Upper lobe of left lung (tissue), 6 donors: ENCODE data around the gene LYSMD1. TPM values are rescaled to one million over a fixed set of nuclear protein-coding genes. Genes with fewer than 3 reads are reported as not detected.

ENCODE experiments used
- ATAC-seq, 2 donors: fragments of 200-7000 bp; cut with Tn5 transposase; one replicate each; pipeline ENCODE4 v1.9.1; 2022; ENCODE audit warnings: mild to moderate bottlenecking in 2 of 2, moderate library complexity in 2 of 2; ENCODE audit not compliant: low FRiP score in 2 of 2
- DNase-seq, 2 donors: peaks; one replicate each; pipeline ENCODE4 v3.0.0-alpha.2; 2019 to 2020
- H3K27ac ChIP-seq, 4 donors: fragments of 200-600 bp; sonication (generic); one replicate each; pipeline ENCODE4 v1.5.1; 2016 to 2019
- H3K27me3 ChIP-seq, 4 donors: fragments of 200-600 bp; sonication (generic); one replicate each; pipeline ENCODE4 v1.5.1; 2017 to 2019
- H3K36me3 ChIP-seq, 4 donors: fragments of 200-600 bp; sonication (generic); one replicate each; pipeline ENCODE4 v1.5.1; 2016 to 2019
- H3K4me1 ChIP-seq, 4 donors: fragments of 200-600 bp; sonication (generic); one replicate each; pipeline ENCODE4 v1.5.1; 2018 to 2019
- H3K4me3 ChIP-seq, 4 donors: fragments of 200-600 bp; sonication (generic); one replicate each; pipeline ENCODE4 v1.5.1; 2017 to 2019; ENCODE audit warnings: mild to moderate bottlenecking in 2 of 4, moderate library complexity in 1 of 4
- H3K9me3 ChIP-seq, 4 donors: fragments of 200-600 bp; sonication (generic); one replicate each; pipeline ENCODE4 v1.5.1; 2018 to 2019
- EP300 ChIP-seq, 4 donors: sonication (generic); formaldehyde crosslinking; IDR thresholded peaks; one replicate each; pipeline ENCODE4 v1.5.1; 2017; ENCODE audit warnings: antibody characterized with exemption in 4 of 4, control low read depth in 2 of 4
- POLR2A ChIP-seq, 4 donors: fragments of 450-650 bp; IDR thresholded peaks; one replicate each; pipeline ENCODE4 v1.5.1; 2016 to 2017; ENCODE audit warnings: antibody characterized with exemption in 4 of 4, mild to moderate bottlenecking in 2 of 4
- POLR2AphosphoS5 ChIP-seq, 2 donors: sonication (generic); formaldehyde crosslinking; IDR thresholded peaks; one replicate each; pipeline ENCODE4 v1.5.1; 2017; ENCODE audit warnings: antibody characterized with exemption in 2 of 2
- WGBS, 2 donors: methylation state at CpG; one replicate each; pipeline ENCODE4 v1.1.5; 2017 to 2018; 5-methylcytosine and 5-hydroxymethylcytosine counted together
- total RNA-seq, 6 donors: library from RNA; depleted of rRNA in 4 of 6; stranded (reverse); fragments of >200 nt in 4 of 6; gene quantifications; one replicate each; pipeline versions ENCODE4 v1.1.0 to v1.2.1, GENCODE V29; 2016 to 2021
- TF ChIP-seq, protein P1 (sequence below), 6 experiments: fragments of 450-650 bp in 4 of 6; fragments of 200-600 bp in 2 of 6; sonication (generic) in 2 of 6; IDR thresholded peaks; one replicate each; pipeline ENCODE4 v1.5.1; 2016 to 2019; ENCODE audit warnings: antibody characterized with exemption in 6 of 6
- donor health status: DM: no; HTN: no; CAD: no; lungs with moderate emphysema.
- donor health status: DM: no; HTN: yes; CAD: no; lungs with severe emphysema.

LYSMD1 gene
- total RNA-seq, 6 donors from 2014 or later = 2.2 to 16.8 (median 6.2) TPM

GRCh38 chr1:151146412-151147131 lies 19.1 kb downstream of the LYSMD1 start, which contains the start of gene SEMA6C:
Gene SEMA6C (minus strand): TSS chr1:151146631. CDS start chr1:151142621, 4,010 bp downstream.
- Histone ChIP-seq H3K27ac (peak within 1 kb of the TSS; percentile 53 to 80 (median 73)), H3K9me3 (no peaks in the 10 kb centered on the region), H3K36me3 (no peaks in the 10 kb centered on the region), H3K4me1 (peaks cover 21 to 28% (median 25%) of the 10 kb centered on the region in 4 donors), H3K27me3 (no peaks in the 10 kb centered on the region), H3K4me3 (peak within 1 kb of the TSS; percentile 29 to 76 (median 56))
- ATAC-seq (peak; percentile 97 to 99), DNase-seq (peak; percentile 96 to 97)
- TF ChIP-seq, protein P1, sequence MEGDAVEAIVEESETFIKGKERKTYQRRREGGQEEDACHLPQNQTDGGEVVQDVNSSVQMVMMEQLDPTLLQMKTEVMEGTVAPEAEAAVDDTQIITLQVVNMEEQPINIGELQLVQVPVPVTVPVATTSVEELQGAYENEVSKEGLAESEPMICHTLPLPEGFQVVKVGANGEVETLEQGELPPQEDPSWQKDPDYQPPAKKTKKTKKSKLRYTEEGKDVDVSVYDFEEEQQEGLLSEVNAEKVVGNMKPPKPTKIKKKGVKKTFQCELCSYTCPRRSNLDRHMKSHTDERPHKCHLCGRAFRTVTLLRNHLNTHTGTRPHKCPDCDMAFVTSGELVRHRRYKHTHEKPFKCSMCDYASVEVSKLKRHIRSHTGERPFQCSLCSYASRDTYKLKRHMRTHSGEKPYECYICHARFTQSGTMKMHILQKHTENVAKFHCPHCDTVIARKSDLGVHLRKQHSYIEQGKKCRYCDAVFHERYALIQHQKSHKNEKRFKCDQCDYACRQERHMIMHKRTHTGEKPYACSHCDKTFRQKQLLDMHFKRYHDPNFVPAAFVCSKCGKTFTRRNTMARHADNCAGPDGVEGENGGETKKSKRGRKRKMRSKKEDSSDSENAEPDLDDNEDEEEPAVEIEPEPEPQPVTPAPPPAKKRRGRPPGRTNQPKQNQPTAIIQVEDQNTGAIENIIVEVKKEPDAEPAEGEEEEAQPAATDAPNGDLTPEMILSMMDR (IDR thresholded peaks at IDR 0.05) = no peak
- TF ChIP-seq POLR2A (IDR thresholded peaks at IDR 0.05) (peak in 2 of 4 donors; percentile 77 to 87), POLR2AphosphoS5 (IDR thresholded peaks at IDR 0.05) (peak; percentile 36 to 76), EP300 (IDR thresholded peaks at IDR 0.05) (no peak)
- 0 to 2% methylated on average over 17 to 61 of the region's 61 CpGs for WGBS, 2 donors

DNA sequence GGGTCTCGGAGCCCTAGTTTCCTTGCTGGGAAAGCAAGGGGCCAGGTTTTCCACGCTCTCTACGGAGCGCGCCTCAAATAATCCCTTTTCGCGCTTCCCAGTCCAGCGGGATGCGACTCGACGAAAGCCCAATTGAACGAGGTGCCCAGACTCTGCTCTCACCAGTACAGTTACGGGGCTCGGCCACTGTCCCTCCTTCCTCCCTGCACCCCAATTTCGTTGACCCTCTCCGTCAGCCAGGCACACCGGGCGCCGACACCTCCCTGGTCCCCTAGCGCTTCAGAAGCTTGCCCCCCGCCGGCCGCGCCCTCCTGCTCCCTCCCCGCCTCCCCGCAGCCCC lies 19.7 kb downstream of the LYSMD1 start:
- Histone ChIP-seq H3K27ac (peak overlapping the region in 3 of 4 donors; percentile 73 to 80 (median 73)), H3K36me3 (no peaks in the 10 kb centered on the region), H3K4me3 (peak overlapping the region; percentile 29 to 76 (median 56)), H3K27me3 (no peaks in the 10 kb centered on the region), H3K4me1 (peaks cover 21 to 28% (median 25%) of the 10 kb centered on the region in 4 donors), H3K9me3 (no peaks in the 10 kb centered on the region)
- ATAC-seq = peak in 1 of 2 donors; percentile 38
- DNase-seq = peak in 1 of 2 donors; percentile 27
- WGBS, 2 donors = 0 to 1% methylated on average over 14 to 26 of the region's 26 CpGs
- TF ChIP-seq EP300 (IDR thresholded peaks at IDR 0.05) (no peak), POLR2AphosphoS5 (IDR thresholded peaks at IDR 0.05) (no peak), POLR2A (IDR thresholded peaks at IDR 0.05) (no peak)
- TF ChIP-seq, protein P1 (IDR thresholded peaks at IDR 0.05) = no peak

DNA sequence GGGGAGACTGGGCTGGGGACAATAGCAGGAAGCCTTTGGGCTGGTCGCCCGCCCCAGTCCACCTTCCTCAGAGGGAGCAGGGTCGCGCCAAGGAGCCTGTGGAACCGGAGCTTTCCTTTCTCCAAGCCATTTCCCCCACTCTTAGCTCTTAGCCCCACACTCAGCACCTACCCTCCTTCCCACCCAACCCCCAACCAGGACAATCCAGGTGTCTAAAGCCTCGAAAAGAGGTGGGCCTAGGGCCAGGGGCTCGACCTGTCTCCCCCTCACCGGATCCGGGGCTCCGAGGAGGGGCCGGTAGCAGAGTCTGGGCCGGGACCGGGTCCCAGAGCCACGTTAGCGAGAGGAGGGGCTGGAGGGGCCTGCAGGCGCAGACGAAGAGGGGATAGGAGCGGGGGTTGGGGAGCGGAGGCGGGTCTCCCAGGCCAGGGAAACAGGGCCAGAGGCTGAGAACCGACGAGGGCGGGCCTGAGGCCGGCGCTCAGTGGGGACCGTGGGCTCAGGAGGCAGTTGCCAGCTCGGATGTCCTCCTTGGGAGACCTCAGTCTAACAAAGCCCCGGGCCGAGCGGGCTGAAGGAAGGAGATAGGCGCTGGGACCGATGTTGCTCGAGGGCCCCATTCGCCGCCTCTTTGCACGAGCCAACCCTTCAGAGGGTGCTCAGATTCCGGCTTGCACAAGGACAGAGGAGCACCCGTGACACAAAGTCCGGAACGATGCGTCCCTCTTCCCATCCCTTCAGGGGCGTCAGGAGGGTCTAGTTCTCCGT lies 20.2 kb downstream of the LYSMD1 start:
- H3K27ac ChIP-seq = peak overlapping the region in 3 of 4 donors; percentile 48 to 80 (median 62)

GRCh38 chr1:151144474-151145303 lies 21.0 kb downstream of the LYSMD1 start:
- Histone ChIP-seq H3K9me3 (no peaks in the 10 kb centered on the region), H3K4me3 (peak overlapping the region in 3 of 4 donors; percentile 55 to 76 (median 57)), H3K36me3 (peaks cover 0 to 2% (median under 1%) of the 10 kb centered on the region in 4 donors), H3K27me3 (no peaks in the 10 kb centered on the region), H3K27ac (peak overlapping the region in 3 of 4 donors; percentile 48 to 80 (median 62)), H3K4me1 (peaks cover 21 to 28% (median 25%) of the 10 kb centered on the region in 4 donors)
- DNase-seq (peak in 1 of 2 donors; percentile 63), ATAC-seq (peak in 1 of 2 donors; percentile 60)
- TF ChIP-seq POLR2AphosphoS5 (IDR thresholded peaks at IDR 0.05) (peak in 1 of 2 donors; percentile 18), EP300 (IDR thresholded peaks at IDR 0.05) (no peak)
- 54 to 56% methylated on average over 7 of the region's 7 CpGs for WGBS, 2 donors

More for the DNA sequence above, 20.2 kb downstream of the LYSMD1 start:
- peak overlapping the region; percentile 29 to 76 (median 56) for H3K4me3 ChIP-seq
- no peaks in the 10 kb centered on the region for H3K9me3 ChIP-seq
- ATAC-seq (peak in 1 of 2 donors; percentile 16), DNase-seq (peak; percentile 40 to 76)
- 22% methylated on average over 26 to 28 of the region's 43 CpGs for WGBS, 2 donors
- no peaks in the 10 kb centered on the region for H3K36me3 ChIP-seq
- no peak for TF ChIP-seq EP300 (IDR thresholded peaks at IDR 0.05)
- TF ChIP-seq, protein P1 (IDR thresholded peaks at IDR 0.05) = no peak
- TF ChIP-seq POLR2AphosphoS5 (IDR thresholded peaks at IDR 0.05) = no peak
- H3K4me1 ChIP-seq = peaks cover 21 to 28% (median 25%) of the 10 kb centered on the region in 4 donors
- no peaks in the 10 kb centered on the region for H3K27me3 ChIP-seq
